D721Med (cell line): ENCODE measurements around the gene GCSAM.

Source experiments
- DNase-seq: peaks from one replicate; pipeline ENCODE4 v3.0.0; 2011; ENCODE audit warnings: low spot score; ENCODE audit not compliant: insufficient read length
- FAIRE-seq: peaks from 2 replicates; lab custom pipeline; 2011; peaks lifted over from hg19 to GRCh38; lab: Jason Lieb, UNC
- CTCF ChIP-seq: IDR thresholded peaks from 2 replicates; pipeline ENCODE4 v1.5.1; 2012; ENCODE audit warnings: mild to moderate bottlenecking, control low read depth; ENCODE audit not compliant: insufficient read depth; ENCODE audit errors: missing control alignments

GCSAM gene

GRCh38 chr3:112115806-112116383, 17.2 kb downstream of the GCSAM start:
- TF ChIP-seq CTCF: no peak
- FAIRE-seq: no peak
- DNase-seq: no peak

GRCh38 chr3:112115161-112115739, 17.8 kb downstream of the GCSAM start:
- TF ChIP-seq CTCF: no peak
- DNase-seq (no peak), FAIRE-seq (no peak)

- FAIRE-seq: no peak
- no peak for DNase-seq
- no peak for TF ChIP-seq CTCF
These were observed 18.4 kb downstream of the GCSAM start for GRCh38 chr3:112114576-112115160.

- peak; percentile 82 for TF ChIP-seq CTCF
- FAIRE-seq: no peak
- peak; percentile 28 for DNase-seq
These were observed 21.2 kb downstream of the GCSAM start for GRCh38 chr3:112111785-112112402.

GRCh38 chr3:112109322-112109721, 23.7 kb downstream of the GCSAM start:
- no peak for FAIRE-seq

GRCh38 chr3:112104774-112105173, 28.3 kb downstream of the GCSAM start:
- FAIRE-seq: no peak
- TF ChIP-seq CTCF: no peak

More at GRCh38 chr3:112109322-112109721, 23.7 kb downstream of the GCSAM start:
- DNase-seq: no peak
- TF ChIP-seq CTCF: no peak

More at GRCh38 chr3:112104774-112105173, 28.3 kb downstream of the GCSAM start:
- no peak for DNase-seq
